Endothelial cell of umbilical vein (primary cell): ENCODE results near the gene GUCA2B.

Experiments used
- FOS ChIP-seq: IDR thresholded peaks from 2 replicates; pipeline ENCODE4 v1.6.1; 2011; ENCODE audit warnings: mild to moderate bottlenecking, low read length, moderate library complexity, borderline replicate concordance; ENCODE audit not compliant: insufficient read depth
- POLR2A ChIP-seq: IDR thresholded peaks from 2 replicates; pipeline ENCODE4 v1.6.1; 2012; ENCODE audit warnings: low read depth, mild to moderate bottlenecking, control low read depth, low read length
- POLR2AphosphoS5 ChIP-seq: IDR thresholded peaks from 2 replicates; pipeline ENCODE4 v1.6.1; 2012; ENCODE audit warnings: low read depth, mild to moderate bottlenecking, control low read depth, low read length, moderate library complexity; ENCODE audit not compliant: insufficient read depth
- TF ChIP-seq, protein P1 (sequence below), 2 donors: IDR thresholded peaks; 1 replicate in 1 of 2; 2 replicates in 1 of 2; pipeline ENCODE4 v1.5.1; 2011; ENCODE audit warnings: low read length in 2 of 2, mild to moderate bottlenecking in 2 of 2, moderate library complexity in 2 of 2, control low read depth in 1 of 2, inconsistent platforms in 1 of 2, low read depth in 1 of 2; ENCODE audit not compliant: insufficient read depth in 1 of 2; ENCODE audit errors: extremely low read depth in 1 of 2
- TF ChIP-seq, protein P2 (sequence below): IDR thresholded peaks from 2 replicates; pipeline ENCODE4 v1.6.1; 2011; ENCODE audit not compliant: insufficient read depth, insufficient read length

DNA sequence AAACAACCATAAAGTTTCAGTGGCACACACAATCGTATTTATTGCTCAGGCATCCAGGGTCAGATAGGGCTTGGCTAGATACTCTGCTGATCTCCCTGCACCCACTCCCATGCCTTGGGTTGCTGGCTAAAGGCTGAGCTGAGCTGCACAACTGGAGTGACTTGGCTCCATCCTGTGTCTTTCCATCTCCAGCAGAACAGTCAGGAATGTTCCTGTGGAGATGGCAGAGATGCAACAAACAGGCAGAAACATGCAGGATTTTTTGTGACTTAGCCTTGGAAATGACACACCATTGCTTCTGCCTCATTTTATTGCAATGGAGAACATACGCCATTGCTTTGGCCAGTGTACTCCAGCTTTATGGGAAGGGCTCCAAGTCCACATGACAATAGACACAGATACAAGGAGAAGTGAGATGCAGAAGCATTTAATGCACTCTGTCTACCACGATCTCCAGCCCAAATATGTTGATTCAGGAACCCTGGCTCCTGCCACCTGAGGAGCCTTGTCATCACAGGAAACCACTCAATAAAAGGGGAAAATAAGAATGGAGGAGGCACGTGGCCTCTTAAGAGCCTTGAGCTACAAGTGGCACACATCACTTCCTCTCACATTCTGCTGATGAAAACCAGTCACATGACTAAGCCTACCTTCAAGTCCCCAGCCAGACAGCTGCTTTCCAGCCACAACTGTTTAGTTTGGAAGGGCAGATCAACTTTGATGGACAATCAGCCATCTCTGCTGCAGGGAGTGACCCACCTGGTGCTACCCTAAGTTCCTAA is 10.1 kb upstream of the GUCA2B start:
- TF ChIP-seq, protein P1, sequence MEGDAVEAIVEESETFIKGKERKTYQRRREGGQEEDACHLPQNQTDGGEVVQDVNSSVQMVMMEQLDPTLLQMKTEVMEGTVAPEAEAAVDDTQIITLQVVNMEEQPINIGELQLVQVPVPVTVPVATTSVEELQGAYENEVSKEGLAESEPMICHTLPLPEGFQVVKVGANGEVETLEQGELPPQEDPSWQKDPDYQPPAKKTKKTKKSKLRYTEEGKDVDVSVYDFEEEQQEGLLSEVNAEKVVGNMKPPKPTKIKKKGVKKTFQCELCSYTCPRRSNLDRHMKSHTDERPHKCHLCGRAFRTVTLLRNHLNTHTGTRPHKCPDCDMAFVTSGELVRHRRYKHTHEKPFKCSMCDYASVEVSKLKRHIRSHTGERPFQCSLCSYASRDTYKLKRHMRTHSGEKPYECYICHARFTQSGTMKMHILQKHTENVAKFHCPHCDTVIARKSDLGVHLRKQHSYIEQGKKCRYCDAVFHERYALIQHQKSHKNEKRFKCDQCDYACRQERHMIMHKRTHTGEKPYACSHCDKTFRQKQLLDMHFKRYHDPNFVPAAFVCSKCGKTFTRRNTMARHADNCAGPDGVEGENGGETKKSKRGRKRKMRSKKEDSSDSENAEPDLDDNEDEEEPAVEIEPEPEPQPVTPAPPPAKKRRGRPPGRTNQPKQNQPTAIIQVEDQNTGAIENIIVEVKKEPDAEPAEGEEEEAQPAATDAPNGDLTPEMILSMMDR (IDR thresholded peaks at IDR 0.05; ENCODE audit: extremely low read depth in 1 of 2, insufficient read depth in 1 of 2, low read depth in 1 of 2, low read length in 2 of 2) = no peak
- no peak for TF ChIP-seq POLR2A
- TF ChIP-seq POLR2AphosphoS5 = no peak
- TF ChIP-seq, protein P2, sequence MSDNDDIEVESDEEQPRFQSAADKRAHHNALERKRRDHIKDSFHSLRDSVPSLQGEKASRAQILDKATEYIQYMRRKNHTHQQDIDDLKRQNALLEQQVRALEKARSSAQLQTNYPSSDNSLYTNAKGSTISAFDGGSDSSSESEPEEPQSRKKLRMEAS = no peak
- no peak for TF ChIP-seq FOS
